Inflammatory macrophage (primary cell): Measurements from ENCODE around the gene DLK2.
"Not testable (repeated sequence)": the region's sequence is repeated elsewhere in the genome, so short reads cannot be mapped to it uniquely, and the experiment has no call there.

Experiments
- DNase-seq, 2 donors: peaks; one replicate each; pipeline ENCODE4 v3.0.0-alpha.2; 2020 to 2022

DLK2 gene

DNA sequence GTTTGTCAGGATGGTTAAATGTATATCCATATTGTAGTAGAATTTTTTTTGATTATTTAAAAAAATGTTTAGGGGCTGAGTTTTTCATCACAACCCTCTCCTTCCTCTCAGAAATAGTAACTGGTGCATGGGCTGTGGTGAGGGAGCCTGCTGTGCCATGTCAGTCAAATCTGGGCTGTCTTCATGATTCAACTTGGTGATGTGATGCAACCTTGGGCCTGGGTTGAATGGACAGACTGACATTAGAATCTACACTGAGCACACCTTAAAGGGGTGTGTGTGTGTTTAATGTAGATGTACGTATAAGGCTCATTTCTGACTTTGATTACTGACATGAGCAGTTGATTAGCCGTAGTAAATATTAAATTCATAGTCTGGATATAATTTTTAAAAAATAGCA lies 25.7 kb upstream of the DLK2 start:
- DNase-seq, result no peak

DNA sequence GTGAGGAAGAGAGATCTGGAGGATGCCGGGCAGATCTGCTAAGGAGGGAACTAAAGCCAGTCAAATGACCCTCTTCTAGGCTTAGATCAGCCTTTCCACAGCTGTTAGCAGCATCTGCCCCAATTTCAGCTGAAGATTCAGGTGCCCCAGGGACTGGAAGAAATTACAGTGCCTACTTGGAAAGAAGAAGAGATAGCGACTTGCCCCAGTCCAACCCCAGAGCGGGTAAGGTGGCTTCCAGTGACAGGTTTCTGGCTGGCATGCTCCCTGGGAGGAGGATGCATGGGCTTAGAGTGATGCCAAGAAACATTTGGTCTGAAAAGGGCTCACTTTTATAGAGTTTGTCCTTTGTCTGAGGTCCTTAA lies 22.6 kb upstream of the DLK2 start:
- peak in 1 of 2 donors; percentile 10 for DNase-seq

- peak; percentile 76 to 86 for DNase-seq
These were observed 22.1 kb upstream of the DLK2 start, which contains the start of gene TJAP1 for GRCh38 chr6:43477235-43478007. TJAP1 (plus strand) TSS chr6:43477570; CDS start chr6:43499002, 21,432 bp downstream.

DNA sequence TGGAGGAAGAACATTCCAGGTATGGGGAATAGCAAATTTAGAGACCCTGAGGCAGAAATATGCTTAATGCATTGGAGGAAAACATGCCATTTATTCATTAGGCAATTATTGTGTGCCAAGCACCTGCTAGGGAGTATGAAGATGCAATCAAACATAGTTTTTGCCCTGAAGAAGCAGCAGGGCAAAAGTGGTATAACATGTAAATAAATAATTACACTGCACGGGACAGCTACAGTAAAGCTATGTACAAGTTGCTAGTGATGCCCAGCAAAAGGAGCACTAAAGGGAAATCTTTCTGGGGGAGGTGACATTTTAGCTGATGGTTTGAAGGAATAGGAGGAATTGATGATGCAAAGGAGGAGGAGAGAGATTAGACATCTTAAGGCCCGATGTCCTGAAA lies 21.4 kb upstream of the DLK2 start:
- DNase-seq, result no peak

- no peak for DNase-seq
These were observed 20.2 kb upstream of the DLK2 start for GRCh38 chr6:43475516-43475915.

GRCh38 chr6:43472515-43472914 lies 17.2 kb upstream of the DLK2 start:
- DNase-seq, result no peak

- DNase-seq, result no peak
These were observed 16.1 kb upstream of the DLK2 start for GRCh38 chr6:43471399-43471798.

GRCh38 chr6:43469947-43470346 lies 14.6 kb upstream of the DLK2 start:
- no peak for DNase-seq

DNA sequence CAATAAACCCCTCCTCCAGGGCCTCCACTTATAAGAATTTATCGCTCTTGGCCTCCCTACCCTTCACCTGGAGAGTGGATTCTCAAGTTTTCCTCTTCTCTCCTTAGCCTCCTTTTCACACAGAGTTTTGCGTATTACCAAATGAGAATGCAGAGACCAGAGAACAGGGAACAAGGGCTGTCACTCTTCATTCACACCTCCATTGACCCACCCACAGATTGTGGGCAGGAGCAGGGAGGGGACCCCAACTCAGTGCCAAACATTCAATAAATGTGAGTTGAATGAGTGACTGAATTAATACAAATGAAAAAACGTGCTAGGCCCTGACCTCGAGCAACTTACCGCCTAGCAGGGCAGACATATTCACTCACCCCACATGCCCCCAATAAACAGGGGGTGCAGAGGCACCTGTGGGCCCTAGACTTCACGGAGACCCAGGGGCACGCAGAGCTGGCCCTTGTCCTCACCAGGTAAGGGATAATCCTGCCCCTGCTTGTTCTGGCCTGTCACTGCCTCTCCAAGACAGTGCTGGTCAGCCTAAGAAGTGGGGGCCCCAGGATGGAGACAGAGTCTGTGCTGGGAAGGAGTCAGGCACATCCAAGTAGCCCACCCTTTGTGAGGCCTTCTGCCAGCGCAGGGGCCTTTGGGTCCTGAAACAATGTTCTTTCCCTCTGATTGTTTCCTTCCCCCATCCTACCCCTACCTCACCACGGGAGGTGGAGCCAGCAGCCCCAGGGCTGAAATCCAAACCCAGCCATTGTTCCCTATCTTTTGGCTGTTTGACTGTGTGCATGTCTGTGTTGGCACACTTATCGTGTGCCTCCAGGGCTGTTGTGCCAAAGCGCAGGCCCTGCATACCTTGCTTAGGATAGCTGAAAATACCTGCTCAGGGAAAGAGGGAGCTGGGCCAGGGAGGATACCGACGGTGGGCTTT lies 13.7 kb upstream of the DLK2 start:
- no peak for DNase-seq

GRCh38 chr6:43468240-43468639 lies 12.9 kb upstream of the DLK2 start:
- DNase-seq, result no peak

DNA sequence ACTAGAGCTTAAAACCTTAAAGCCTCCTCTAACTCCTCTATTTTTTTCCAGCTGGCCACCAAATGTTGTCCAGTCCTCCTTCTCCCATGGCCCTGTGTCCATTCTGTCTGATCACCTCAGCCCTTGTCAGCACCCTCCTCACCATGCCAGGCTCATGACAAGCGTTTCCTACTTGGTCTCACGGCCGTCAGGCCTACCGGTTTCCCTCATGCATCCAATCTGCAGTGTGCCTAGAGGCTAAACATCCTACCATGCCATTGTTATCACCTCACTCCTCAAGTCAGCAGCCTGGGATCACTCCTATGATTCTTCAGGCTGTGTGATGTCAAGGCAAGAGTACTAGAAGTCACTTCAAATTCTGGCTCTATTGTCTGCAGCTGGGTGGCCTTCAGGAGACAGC lies 12.4 kb upstream of the DLK2 start:
- DNase-seq, result no peak

- not testable (repeated sequence) for DNase-seq
These were observed 11.9 kb upstream of the DLK2 start for GRCh38 chr6:43467265-43467664.

DNA sequence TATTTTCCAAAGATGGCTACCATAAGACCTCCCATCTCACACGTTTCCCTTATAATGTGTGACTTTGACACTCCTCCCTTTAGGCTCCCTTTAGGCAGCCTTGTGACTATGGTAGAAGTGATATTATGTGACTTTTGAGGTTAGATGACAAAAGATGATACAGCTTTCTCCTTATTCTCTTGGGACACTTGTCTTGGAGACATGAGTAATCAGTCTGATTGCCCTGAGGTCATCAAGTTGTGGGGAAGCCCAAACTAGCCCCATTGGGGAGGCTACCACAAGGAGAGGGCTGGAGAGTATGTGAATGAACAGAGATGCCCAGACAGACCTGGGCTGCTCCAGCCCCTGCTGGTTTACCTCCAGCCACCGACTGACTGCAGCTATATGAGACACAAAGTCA lies 10.6 kb upstream of the DLK2 start:
- DNase-seq, result peak in 1 of 2 donors; percentile 15

DNA sequence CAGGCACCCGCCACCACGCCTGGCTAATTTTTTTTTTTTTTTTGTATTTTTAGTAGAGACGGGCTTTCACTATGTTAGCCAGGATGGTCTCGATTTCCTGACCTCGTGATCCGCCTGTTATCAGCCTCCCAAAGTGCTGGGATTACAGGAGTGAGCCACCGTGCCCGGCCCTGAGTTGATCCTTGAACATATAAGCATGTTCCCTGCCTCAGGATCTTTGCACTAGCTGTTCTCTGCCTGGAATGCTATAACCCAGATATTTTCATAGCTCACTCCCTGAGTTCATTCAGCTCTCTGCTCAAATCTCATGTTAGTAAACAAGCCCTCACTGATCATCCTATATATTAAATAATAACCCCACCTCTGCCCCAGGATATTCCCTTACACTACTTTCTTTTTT lies 9.0 kb upstream of the DLK2 start:
- DNase-seq, result no peak

DNA sequence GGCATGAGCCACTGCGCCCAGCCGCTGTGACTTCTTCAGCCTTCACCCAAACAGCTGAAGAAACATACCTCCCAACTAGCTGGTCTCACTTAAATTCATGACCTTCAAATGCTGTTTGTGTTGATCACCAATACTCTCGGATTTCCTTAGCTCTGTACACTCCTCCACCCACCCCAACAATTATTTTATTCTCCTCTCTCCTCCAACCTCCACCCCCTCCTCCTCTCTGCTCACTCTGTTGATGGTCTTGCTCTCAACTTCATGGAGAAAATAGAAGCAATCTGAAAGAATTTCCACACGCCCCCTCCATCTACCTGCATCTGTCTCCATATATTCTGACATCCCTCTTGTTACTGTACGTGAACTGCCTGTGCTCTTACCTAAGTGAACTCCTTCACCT lies 6.6 kb upstream of the DLK2 start:
- no peak for DNase-seq

- no peak for DNase-seq
These were observed 4.7 kb upstream of the DLK2 start for GRCh38 chr6:43460032-43460431.

DNA sequence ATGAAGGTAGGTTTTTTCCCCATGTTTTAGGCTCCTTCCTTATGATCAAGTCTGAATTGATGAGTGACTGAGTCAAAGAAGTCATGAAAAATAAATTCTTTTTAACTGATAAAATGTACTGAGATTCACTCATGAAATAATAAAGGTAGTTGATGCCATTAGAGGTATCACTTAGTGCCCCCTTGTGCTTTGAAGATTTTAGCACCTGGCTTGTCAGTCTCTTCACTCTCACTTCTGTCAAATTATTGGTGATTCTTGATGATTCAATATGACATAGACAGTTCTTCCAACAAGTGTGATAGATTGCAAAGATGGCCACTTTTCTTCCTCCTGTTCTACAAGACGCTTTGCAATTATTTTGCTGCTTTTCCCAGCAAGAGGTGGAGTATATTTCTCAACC lies 4.2 kb upstream of the DLK2 start:
- DNase-seq, result no peak

DNA sequence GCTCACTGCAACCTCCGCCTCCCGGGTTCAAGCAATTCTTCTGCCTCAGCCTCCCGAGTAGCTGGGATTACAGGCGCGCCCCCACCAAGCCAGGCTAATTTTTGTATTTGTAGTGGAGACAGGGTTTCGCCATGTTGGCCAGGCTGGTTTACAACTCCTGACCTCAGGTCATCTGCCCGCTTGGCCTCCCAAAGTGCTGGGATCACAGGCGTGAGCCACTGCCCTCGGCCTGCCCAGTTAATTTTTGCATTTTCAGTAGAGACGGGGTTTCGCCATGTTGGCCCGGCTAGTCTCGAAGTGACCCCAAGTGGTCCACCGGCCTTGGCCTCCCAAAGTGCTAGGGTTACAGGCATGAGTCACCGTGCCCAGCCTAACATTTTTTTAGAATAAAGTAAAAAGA lies 2.8 kb upstream of the DLK2 start:
- DNase-seq, result not testable (repeated sequence)

GRCh38 chr6:43457643-43458042 lies 2.3 kb upstream of the DLK2 start:
- no peak for DNase-seq

DNA sequence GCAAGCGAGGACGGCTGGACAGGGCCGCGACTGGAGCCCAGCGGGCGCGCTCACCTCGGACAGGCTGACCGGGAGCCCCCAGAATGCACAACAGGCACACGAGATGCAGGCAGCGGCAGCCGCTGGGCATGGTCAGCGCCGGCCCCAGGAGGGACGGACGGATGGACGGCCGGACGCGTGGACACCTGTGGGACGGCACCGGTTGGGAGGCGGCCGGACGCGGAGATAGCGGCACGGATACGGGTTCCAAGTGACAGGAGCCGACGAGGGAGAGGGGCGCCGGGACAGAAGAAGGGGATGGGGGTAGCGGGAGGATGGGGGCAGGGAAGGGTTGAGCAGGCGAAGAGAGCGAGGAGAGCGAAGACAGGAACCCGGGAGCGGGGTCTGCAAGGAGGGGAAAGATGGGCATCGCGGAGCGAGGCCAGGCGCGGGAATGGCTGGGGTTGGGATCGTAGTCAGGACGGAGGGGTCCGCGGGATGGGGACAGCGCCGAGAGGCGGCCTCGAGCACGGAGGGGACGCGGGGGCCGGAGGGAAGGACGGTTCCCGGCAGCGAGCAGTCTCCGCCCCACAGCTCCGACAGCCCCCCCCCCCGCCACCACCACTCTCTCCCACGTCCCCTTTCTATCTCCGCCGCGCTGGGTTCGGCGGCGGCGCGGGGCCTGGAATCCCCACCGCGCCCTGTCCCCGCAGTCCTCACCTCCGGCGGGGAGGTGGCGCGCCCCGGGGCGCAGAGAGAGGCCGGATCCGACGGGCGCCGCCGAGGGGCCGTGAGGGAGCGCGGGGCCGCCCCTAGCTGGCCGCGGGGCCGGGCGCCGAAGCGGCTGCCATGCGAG lies 435 bp downstream of the DLK2 start:
- DNase-seq, result no peak

- peak; percentile 67 to 81 for DNase-seq
These were observed 1.1 kb downstream of the DLK2 start for GRCh38 chr6:43454290-43454695.

- no peak for DNase-seq
These were observed 1.5 kb downstream of the DLK2 start for GRCh38 chr6:43453831-43454230.

- DNase-seq, result no peak
These were observed 2.5 kb downstream of the DLK2 start for GRCh38 chr6:43452896-43453295.
